Lower leg skin (tissue), 4 donors: ENCODE results near the gene MITF. TPM values are rescaled to one million over a fixed set of nuclear protein-coding genes. Genes with fewer than 3 reads are reported as not detected.

ENCODE experiments used
- DNase-seq, 2 donors: peaks; one replicate each; pipeline ENCODE4 v3.0.0-alpha.2; 2019; ENCODE audit warnings: low spot score in 2 of 2
- H3K4me3 ChIP-seq: fragments of 200-600 bp; sonication (generic); 2 replicates; pipeline ENCODE4 v1.5.1; 2017; ENCODE audit warnings: mild to moderate bottlenecking, low read depth; ENCODE audit not compliant: poor library complexity, severe bottlenecking
- POLR2A ChIP-seq, 2 donors: fragments of 450-650 bp; IDR thresholded peaks; one replicate each; pipeline ENCODE4 v1.6.1; 2016 to 2017; ENCODE audit warnings: antibody characterized with exemption in 2 of 2, mild to moderate bottlenecking in 1 of 2, moderate library complexity in 1 of 2
- WGBS, 2 donors: methylation state at CpG; one replicate each; pipeline ENCODE4 v1.1.5; 2018; 5-methylcytosine and 5-hydroxymethylcytosine counted together
- intact Hi-C: fragments of 100-400 bp; cut with DNase I; formaldehyde crosslinking; loops from one replicate; pipeline ENCODE4 v1.15.0; 2023; ENCODE audit warnings: low total_unique reads
- total RNA-seq, 4 donors: library from RNA; depleted of rRNA; stranded (reverse); fragments of >200 nt; gene quantifications; one replicate each; pipeline ENCODE4 v1.1.0, GENCODE V29; 2016
- TF ChIP-seq, protein P1 (sequence below), 3 donors: fragments of 450-650 bp; IDR thresholded peaks; one replicate each; pipeline ENCODE4 v1.5.1; 2016; ENCODE audit warnings: antibody characterized with exemption in 3 of 3, mild to moderate bottlenecking in 3 of 3, moderate library complexity in 2 of 3

Gene MITF
- total RNA-seq, 4 donors from 2014 or later, result 12.9 to 22.9 (median 17.1) TPM

DNA sequence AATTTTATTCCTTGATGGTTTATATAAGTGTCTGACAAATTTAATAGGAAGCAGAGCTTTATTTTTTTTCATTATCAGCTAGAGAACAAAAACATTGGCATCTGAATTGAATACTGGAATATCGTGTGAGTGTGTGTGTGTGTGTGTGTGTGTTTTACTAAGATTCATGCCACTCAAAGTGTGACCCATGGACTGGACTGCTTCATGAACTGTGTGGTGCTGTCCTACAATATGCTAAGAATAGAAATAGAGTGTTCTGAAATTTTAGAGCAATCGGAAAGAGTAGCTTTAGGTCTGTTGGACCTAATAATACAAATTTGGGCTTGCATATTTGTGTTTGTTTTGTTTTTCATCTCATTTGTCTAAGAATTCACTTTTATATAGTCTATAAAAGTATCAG lies 89.6 kb downstream of the MITF start:
- DNase-seq, result no peak
- intact Hi-C loops, result no loop called here
- no peak overlapping the region for H3K4me3 ChIP-seq
- TF ChIP-seq POLR2A (IDR thresholded peaks at IDR 0.05), result no peak
- TF ChIP-seq, protein P1, sequence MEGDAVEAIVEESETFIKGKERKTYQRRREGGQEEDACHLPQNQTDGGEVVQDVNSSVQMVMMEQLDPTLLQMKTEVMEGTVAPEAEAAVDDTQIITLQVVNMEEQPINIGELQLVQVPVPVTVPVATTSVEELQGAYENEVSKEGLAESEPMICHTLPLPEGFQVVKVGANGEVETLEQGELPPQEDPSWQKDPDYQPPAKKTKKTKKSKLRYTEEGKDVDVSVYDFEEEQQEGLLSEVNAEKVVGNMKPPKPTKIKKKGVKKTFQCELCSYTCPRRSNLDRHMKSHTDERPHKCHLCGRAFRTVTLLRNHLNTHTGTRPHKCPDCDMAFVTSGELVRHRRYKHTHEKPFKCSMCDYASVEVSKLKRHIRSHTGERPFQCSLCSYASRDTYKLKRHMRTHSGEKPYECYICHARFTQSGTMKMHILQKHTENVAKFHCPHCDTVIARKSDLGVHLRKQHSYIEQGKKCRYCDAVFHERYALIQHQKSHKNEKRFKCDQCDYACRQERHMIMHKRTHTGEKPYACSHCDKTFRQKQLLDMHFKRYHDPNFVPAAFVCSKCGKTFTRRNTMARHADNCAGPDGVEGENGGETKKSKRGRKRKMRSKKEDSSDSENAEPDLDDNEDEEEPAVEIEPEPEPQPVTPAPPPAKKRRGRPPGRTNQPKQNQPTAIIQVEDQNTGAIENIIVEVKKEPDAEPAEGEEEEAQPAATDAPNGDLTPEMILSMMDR (IDR thresholded peaks at IDR 0.05), result no peak
- 65 to 67% methylated on average over 2 of the region's 2 CpGs for WGBS, 2 donors

DNA sequence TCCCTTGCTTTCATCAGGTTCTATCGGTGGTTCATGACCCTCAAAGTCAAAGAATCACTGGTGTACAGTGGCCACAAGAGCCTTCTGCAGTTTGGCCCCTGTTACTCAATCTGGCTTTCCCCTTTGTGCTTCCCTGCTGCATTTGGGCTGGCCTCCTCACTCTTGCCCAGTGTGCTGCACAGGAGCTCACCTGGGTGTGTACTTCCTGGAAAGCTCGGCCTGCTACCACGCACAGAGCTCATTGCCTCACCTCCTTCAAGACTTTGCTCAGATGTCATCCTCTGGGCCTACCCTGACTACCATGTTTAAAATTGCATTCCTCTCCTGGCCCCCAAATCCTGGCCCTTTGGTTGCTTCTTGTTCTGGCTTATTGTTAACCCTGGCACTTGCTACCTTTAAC lies 90.9 kb downstream of the MITF start:
- TF ChIP-seq POLR2A (IDR thresholded peaks at IDR 0.05), result no peak
- TF ChIP-seq, protein P1 (IDR thresholded peaks at IDR 0.05), result no peak
- intact Hi-C loops, result no loop called here
- WGBS, 2 donors, result 85 to 86% methylated on average over 3 of the region's 3 CpGs
- no peak for DNase-seq
- no peak overlapping the region for H3K4me3 ChIP-seq

DNA sequence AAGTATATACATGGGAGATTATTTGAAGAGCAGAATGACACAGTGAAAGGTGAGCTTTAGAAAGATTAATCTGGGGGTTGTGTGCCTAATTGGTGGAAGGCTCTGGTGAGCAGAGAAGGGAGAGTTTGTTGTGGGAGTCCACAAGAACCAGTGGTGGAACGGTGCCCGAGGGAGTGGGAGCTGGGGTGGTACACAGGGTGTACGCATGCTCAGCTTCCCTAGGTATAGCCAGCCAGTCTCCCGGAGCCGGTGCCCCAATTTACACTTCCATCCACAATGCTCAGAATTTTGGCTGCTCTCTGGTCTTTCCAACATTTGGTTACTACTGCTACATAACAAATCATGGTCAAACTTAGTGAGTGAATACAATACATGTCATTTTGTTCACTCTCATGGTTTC lies 92.5 kb downstream of the MITF start:
- WGBS, 2 donors, result 75 to 78% methylated on average over 5 of the region's 5 CpGs
- no peak for DNase-seq
- no peak for TF ChIP-seq POLR2A (IDR thresholded peaks at IDR 0.05)
- TF ChIP-seq, protein P1 (IDR thresholded peaks at IDR 0.05), result no peak
- intact Hi-C loops, result no loop called here
- H3K4me3 ChIP-seq, result no peak overlapping the region

DNA sequence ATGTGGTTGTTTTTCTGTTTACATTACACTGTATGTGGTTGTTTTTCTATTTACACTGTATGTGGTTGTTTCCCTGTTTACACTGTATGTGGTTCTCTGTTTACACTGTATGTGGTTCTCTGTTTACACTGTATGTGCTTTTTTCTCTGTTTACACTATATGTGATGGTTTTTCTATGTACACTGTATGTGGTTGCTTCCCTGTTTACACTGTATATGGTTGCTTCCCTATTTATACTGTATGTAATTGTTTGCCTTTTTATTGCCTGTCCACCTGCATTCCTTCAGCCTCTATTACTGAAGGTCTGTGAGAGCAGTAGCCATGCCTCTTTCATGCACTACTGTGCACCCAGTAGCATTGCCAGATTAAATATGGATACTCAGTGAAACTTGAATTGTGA lies 94.3 kb downstream of the MITF start:
- no peak overlapping the region for H3K4me3 ChIP-seq
- no peak for DNase-seq
- TF ChIP-seq, protein P1 (IDR thresholded peaks at IDR 0.05), result no peak
- TF ChIP-seq POLR2A (IDR thresholded peaks at IDR 0.05), result no peak
- intact Hi-C loops, result no loop called here

DNA sequence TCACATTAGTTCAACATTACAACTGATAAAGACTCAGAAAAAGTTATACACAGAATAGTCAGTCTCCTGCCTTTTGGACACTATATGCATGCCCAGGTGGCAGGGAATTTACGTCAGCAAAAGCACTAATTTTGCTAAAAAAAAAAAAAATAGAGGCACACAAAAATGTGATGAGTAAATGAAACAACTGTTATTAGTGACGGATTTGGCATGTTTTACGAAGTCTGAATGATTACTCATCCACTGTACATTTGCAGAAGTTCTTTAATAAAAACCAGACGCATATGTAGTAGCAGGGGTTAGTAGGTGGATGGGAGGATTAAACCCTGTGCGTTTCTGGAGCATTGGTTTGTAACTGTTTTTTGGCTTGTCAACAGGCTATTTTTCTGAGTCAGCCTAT lies 99.0 kb downstream of the MITF start:
- TF ChIP-seq, protein P1 (IDR thresholded peaks at IDR 0.05), result no peak
- TF ChIP-seq POLR2A (IDR thresholded peaks at IDR 0.05), result no peak
- WGBS, 2 donors, result 30 to 35% methylated on average over 5 of the region's 5 CpGs
- H3K4me3 ChIP-seq, result no peak overlapping the region
- DNase-seq, result no peak
- intact Hi-C loops, result no loop called here

DNA sequence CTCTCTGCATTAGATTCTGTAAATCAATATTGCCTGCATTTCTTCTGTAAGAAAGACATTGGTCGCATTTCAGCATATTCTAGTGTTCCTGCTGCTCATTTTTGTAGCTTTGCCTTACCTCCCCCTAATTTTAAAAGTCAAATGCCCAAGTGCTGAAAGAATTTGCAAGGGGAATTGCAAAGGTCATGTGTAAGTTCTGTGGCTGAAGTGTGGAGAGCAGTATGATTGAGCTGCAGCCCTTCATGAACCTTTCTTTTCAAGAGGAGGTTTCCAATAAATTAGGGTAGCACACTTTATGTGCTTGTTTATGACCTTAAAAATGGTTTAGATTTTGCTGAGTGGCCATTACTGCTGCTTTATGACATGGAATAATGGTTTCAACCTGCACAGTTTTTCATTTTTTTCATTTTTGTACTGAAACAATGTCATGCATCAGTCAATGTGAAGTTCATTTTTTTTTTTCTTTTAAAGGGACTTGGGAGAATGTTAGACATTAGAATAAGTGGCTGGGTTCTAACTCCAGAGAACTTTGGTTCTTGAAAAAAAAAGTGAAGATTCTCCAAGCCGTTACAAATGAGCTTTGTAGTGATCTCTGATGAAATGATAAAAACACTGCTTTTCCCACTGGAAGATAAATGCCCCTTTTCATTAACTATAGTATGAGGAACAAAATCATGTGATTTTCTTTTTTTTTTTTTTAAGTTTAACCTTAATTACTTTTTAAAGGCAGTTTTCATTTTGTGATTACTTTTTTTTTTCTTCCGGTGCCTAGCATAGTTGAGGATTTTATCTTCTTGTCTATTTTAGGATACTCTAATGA lies 99.6 kb downstream of the MITF start:
- intact Hi-C loops, result no loop called here
- TF ChIP-seq, protein P1 (IDR thresholded peaks at IDR 0.05), result no peak
- no peak for DNase-seq
- no peak overlapping the region for H3K4me3 ChIP-seq
- WGBS, 2 donors, result 69 to 74% methylated on average over 3 of the region's 3 CpGs
